Activated naive CD4-positive, alpha-beta T cell treated with anti-CD3 and anti-CD28 coated beads, Interleukin-2, amount 50 U/mL, for 16 hours (primary cell): Measurements from ENCODE around the gene FRAT2.

Experiments used
- DNase-seq: peaks from one replicate; pipeline ENCODE4 v3.0.0-alpha.2; 2020

Gene FRAT2

GRCh38 chr10:97334370-97335175 is at the start of gene FRAT2:
Gene FRAT2 (minus strand): TSS chr10:97334729. CDS start chr10:97334572, 157 bp downstream.
- peak; percentile 90 for DNase-seq

GRCh38 chr10:97384156-97384555 is 49.6 kb upstream of the FRAT2 start:
- no peak for DNase-seq

- no peak for DNase-seq
Observed at GRCh38 chr10:97383159-97383558, 48.6 kb upstream of the FRAT2 start.

GRCh38 chr10:97381626-97382025 is 47.1 kb upstream of the FRAT2 start:
- no peak for DNase-seq

- no peak for DNase-seq
Observed at GRCh38 chr10:97380516-97380915, 46.0 kb upstream of the FRAT2 start.

GRCh38 chr10:97378933-97379921 is 44.7 kb upstream of the FRAT2 start:
- no peak for DNase-seq

GRCh38 chr10:97376413-97376812 is 41.9 kb upstream of the FRAT2 start:
- no peak for DNase-seq

- no peak for DNase-seq
Observed at GRCh38 chr10:97373456-97373855, 38.9 kb upstream of the FRAT2 start.

- no peak for DNase-seq
Observed at GRCh38 chr10:97372233-97372875, 37.8 kb upstream of the FRAT2 start.

- DNase-seq = no peak
Observed at GRCh38 chr10:97371696-97372095, 37.2 kb upstream of the FRAT2 start.

GRCh38 chr10:97367126-97367649 is 32.7 kb upstream of the FRAT2 start:
- no peak for DNase-seq

- DNase-seq = no peak
Observed at GRCh38 chr10:97366572-97366971, 32.0 kb upstream of the FRAT2 start.

- DNase-seq = no peak
Observed at GRCh38 chr10:97365761-97366351, 31.3 kb upstream of the FRAT2 start.

GRCh38 chr10:97363071-97363470 is 28.5 kb upstream of the FRAT2 start:
- DNase-seq = no peak

GRCh38 chr10:97362310-97363033 is 27.9 kb upstream of the FRAT2 start:
- no peak for DNase-seq

GRCh38 chr10:97361537-97361901 is 27.0 kb upstream of the FRAT2 start:
- no peak for DNase-seq

GRCh38 chr10:97360705-97361536 is 26.4 kb upstream of the FRAT2 start:
- DNase-seq = no peak

- DNase-seq = no peak
Observed at GRCh38 chr10:97358781-97359180, 24.3 kb upstream of the FRAT2 start.

- no peak for DNase-seq
Observed at GRCh38 chr10:97358349-97358748, 23.8 kb upstream of the FRAT2 start.

- DNase-seq = no peak
Observed at GRCh38 chr10:97356918-97357317, 22.4 kb upstream of the FRAT2 start.

- DNase-seq = no peak
Observed at GRCh38 chr10:97356318-97356914, 21.9 kb upstream of the FRAT2 start.
